ENCODE data around the gene TMPRSS2.

DNA sequence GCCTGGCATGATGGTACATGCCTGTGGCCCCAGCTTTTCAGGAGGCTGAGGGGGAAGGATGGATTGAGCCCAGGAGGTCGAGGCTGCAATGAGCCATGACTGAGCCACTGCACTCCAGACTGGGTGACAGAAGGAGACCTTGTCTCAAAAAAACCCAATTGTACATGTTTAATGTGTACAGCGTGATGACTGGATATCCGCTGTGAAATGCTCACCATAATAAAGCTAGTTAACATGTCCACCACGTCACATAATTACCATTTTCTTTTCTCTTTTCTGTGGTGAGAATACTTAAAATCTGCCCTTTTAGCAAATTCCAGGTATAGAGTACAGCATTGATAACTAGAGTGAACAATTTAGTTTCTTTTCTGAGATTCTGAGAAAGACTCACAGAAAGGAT, 24.0 kb downstream of the TMPRSS2 start:
- no peak for TF ChIP-seq ZNF589 (CRISPR knock-in tag; conservative IDR thresholded peaks at IDR 0.05)
- TF ChIP-seq, protein P1, sequence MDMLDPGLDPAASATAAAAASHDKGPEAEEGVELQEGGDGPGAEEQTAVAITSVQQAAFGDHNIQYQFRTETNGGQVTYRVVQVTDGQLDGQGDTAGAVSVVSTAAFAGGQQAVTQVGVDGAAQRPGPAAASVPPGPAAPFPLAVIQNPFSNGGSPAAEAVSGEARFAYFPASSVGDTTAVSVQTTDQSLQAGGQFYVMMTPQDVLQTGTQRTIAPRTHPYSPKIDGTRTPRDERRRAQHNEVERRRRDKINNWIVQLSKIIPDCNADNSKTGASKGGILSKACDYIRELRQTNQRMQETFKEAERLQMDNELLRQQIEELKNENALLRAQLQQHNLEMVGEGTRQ (IDR thresholded peaks at IDR 0.05; ENCODE audit: low read depth, low read length), result no peak
- TF ChIP-seq, protein P1 (CRISPR knock-in tag; IDR thresholded peaks at IDR 0.05; ENCODE audit: borderline replicate concordance), result no peak
- no peak for TF ChIP-seq ZNF354B (CRISPR knock-in tag; IDR thresholded peaks at IDR 0.05)
- TF ChIP-seq HDAC1 (CRISPR knock-in tag; IDR thresholded peaks at IDR 0.05), result no peak
- no peak for TF ChIP-seq EZH2 (conservative IDR thresholded peaks at IDR 0.05; ENCODE audit: low read depth, low read length)
- no peak for TF ChIP-seq NR2F1 (CRISPR knock-in tag; IDR thresholded peaks at IDR 0.05)
- no peak for TF ChIP-seq ZNF703 (CRISPR knock-in tag; IDR thresholded peaks at IDR 0.05; ENCODE audit: borderline replicate concordance)
- no peak for TF ChIP-seq POLR2AphosphoS2 (IDR thresholded peaks at IDR 0.05; ENCODE audit: low read depth, low read length)
- TF ChIP-seq GATAD2A (CRISPR knock-in tag; IDR thresholded peaks at IDR 0.05), result no peak
- TF ChIP-seq, protein P2, sequence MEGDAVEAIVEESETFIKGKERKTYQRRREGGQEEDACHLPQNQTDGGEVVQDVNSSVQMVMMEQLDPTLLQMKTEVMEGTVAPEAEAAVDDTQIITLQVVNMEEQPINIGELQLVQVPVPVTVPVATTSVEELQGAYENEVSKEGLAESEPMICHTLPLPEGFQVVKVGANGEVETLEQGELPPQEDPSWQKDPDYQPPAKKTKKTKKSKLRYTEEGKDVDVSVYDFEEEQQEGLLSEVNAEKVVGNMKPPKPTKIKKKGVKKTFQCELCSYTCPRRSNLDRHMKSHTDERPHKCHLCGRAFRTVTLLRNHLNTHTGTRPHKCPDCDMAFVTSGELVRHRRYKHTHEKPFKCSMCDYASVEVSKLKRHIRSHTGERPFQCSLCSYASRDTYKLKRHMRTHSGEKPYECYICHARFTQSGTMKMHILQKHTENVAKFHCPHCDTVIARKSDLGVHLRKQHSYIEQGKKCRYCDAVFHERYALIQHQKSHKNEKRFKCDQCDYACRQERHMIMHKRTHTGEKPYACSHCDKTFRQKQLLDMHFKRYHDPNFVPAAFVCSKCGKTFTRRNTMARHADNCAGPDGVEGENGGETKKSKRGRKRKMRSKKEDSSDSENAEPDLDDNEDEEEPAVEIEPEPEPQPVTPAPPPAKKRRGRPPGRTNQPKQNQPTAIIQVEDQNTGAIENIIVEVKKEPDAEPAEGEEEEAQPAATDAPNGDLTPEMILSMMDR (CRISPR knock-in tag; IDR thresholded peaks at IDR 0.05), result no peak

Data from HepG2 (cell line).